GM12878 (cell line): ENCODE results near the gene TNFSF8. TPM values are rescaled to one million over a fixed set of nuclear protein-coding genes. Genes with fewer than 3 reads are reported as not detected.

Experiments used
- ATAC-seq: fragments of 200-7000 bp; cut with Tn5 transposase; 3 replicates; pipeline ENCODE4 v1.9.1; 2020; ENCODE audit warnings: mild to moderate bottlenecking, moderate library complexity
- BruUV-seq: library from RNA; stranded (reverse); fragments of 400-500 nt; replicated peaks from 2 replicates; lab custom pipeline; 2021; lab: Mats Ljungman, UMichigan
- CTCF ChIA-PET: fragments of 300-600 bp; sonication (Branson Sonifier 250); formaldehyde crosslinking; extraction: SDS; loops from one replicate; lab custom pipeline; 2021; ENCODE audit warnings: inconsistent platforms; lab: Yijun Ruan, JAX
- POLR2A ChIA-PET: fragments of 350-600 bp; formaldehyde crosslinking; extraction: SDS; loops from one replicate; lab custom pipeline; 2021; ENCODE audit warnings: inconsistent platforms; lab: Charles Lee
- RAD21 ChIA-PET: fragments of 300-600 bp; sonication (Branson Sonifier 250); formaldehyde crosslinking; loops from one replicate; lab custom pipeline; 2023; ENCODE audit warnings: antibody characterized with exemption; ENCODE audit not compliant: unreplicated experiment; lab: Charles Lee
- SMC1A ChIA-PET: fragments of 300-600 bp; sonication (Branson Sonifier 250); formaldehyde crosslinking; loops from one replicate; lab custom pipeline; 2023; ENCODE audit not compliant: unreplicated experiment, uncharacterized antibody; lab: Charles Lee
- DNase-seq: peaks from one replicate; pipeline ENCODE4 v3.0.0-alpha.2; 2011; ENCODE audit warnings: low read depth, low spot score
- FAIRE-seq: peaks from 3 replicates; lab custom pipeline; 2011; peaks lifted over from hg19 to GRCh38; lab: Jason Lieb, UNC
- H2AFZ ChIP-seq: 2 replicates; pipeline ENCODE4 v1.6.0; 2011; ENCODE audit warnings: low read depth, low read length, control low read depth; ENCODE audit not compliant: control insufficient read depth
- H3K27ac ChIP-seq: 2 replicates; pipeline ENCODE4 v1.5.1; 2011; ENCODE audit warnings: control low read depth; ENCODE audit not compliant: control insufficient read depth, insufficient read depth
- H3K27me3 ChIP-seq, 2 experiments: replicated peaks in 1 of 2; 2 replicates each; pipeline versions ENCODE4 v1.6.0 to v1.6.1; 2011; ENCODE audit warnings: low read length in 1 of 2; ENCODE audit not compliant: control insufficient read depth in 2 of 2, insufficient read depth in 2 of 2
- H3K36me3 ChIP-seq, 2 experiments: 2 replicates each; pipeline ENCODE4 v1.5.1; 2011; ENCODE audit warnings: low read length in 1 of 2; ENCODE audit not compliant: control insufficient read depth in 2 of 2, insufficient read depth in 2 of 2
- H3K4me1 ChIP-seq: 2 replicates; pipeline ENCODE4 v1.6.1; 2011; ENCODE audit warnings: mild to moderate bottlenecking, low read length, moderate library complexity, mixed read lengths; ENCODE audit not compliant: control insufficient read depth, insufficient read depth
- H3K4me2 ChIP-seq: 2 replicates; pipeline ENCODE4 v1.6.0; 2011; ENCODE audit warnings: control low read depth; ENCODE audit not compliant: control insufficient read depth, insufficient read depth
- H3K4me3 ChIP-seq: fragments of 200-600 bp; sonication (generic); 2 replicates; pipeline ENCODE4 v1.5.1; 2016
- H3K79me2 ChIP-seq: 2 replicates; pipeline ENCODE4 v1.6.0; 2011; ENCODE audit warnings: low read length; ENCODE audit not compliant: control insufficient read depth, insufficient read depth
- H3K9ac ChIP-seq: 2 replicates; pipeline ENCODE4 v1.8.0; 2011; ENCODE audit warnings: low read length, control low read depth, mixed read lengths; ENCODE audit not compliant: control insufficient read depth, insufficient read depth
- H3K9me3 ChIP-seq: replicated peaks from 3 replicates; pipeline ENCODE4 v1.5.1; 2011; ENCODE audit warnings: mild to moderate bottlenecking, low read length; ENCODE audit not compliant: control insufficient read depth, insufficient read depth
- H4K20me1 ChIP-seq: 2 replicates; pipeline ENCODE4 v1.6.0; 2011; ENCODE audit not compliant: control insufficient read depth, insufficient read depth
- BCLAF1 ChIP-seq: fragments of 450-650 bp; IDR thresholded peaks from 2 replicates; pipeline ENCODE4 v1.6.1; 2017; ENCODE audit warnings: antibody characterized with exemption, mild to moderate bottlenecking, moderate library complexity
- IRF5 ChIP-seq: fragments of 450-650 bp; IDR thresholded peaks from 2 replicates; pipeline ENCODE4 v1.6.1; 2017; ENCODE audit warnings: borderline replicate concordance
- NFXL1 ChIP-seq: fragments of 450-650 bp; IDR thresholded peaks from 2 replicates; pipeline ENCODE4 v1.6.1; 2017; ENCODE audit warnings: antibody characterized with exemption, mild to moderate bottlenecking, borderline replicate concordance
- RAD21 ChIP-seq: IDR thresholded peaks from 2 replicates; pipeline ENCODE4 v1.6.1; 2011; ENCODE audit warnings: mild to moderate bottlenecking, low read depth, low read length, moderate library complexity; ENCODE audit not compliant: insufficient read depth
- RFX5 ChIP-seq: IDR thresholded peaks from 2 replicates; pipeline ENCODE4 v1.6.1; 2011; ENCODE audit warnings: low read depth, low read length, improper control_type of control experiment
- SMAD5 ChIP-seq: IDR thresholded peaks from 2 replicates; pipeline ENCODE4 v1.6.1; 2016; ENCODE audit warnings: antibody characterized with exemption, low read depth
- TARDBP ChIP-seq: IDR thresholded peaks from 2 replicates; pipeline ENCODE4 v1.6.1; 2016; ENCODE audit warnings: borderline replicate concordance
- TCF12 ChIP-seq: IDR thresholded peaks from 2 replicates; pipeline ENCODE4 v1.6.1; 2011; ENCODE audit warnings: low read depth, mild to moderate bottlenecking, low read length
- ZBTB33 ChIP-seq: fragments of 450-650 bp; IDR thresholded peaks from 2 replicates; pipeline ENCODE4 v1.6.1; 2017; ENCODE audit warnings: mild to moderate bottlenecking
- ZNF217 ChIP-seq: fragments of 450-650 bp; IDR thresholded peaks from 2 replicates; pipeline ENCODE4 v1.6.1; 2017; ENCODE audit warnings: antibody characterized with exemption, mild to moderate bottlenecking
- ZZZ3 ChIP-seq: IDR thresholded peaks from 2 replicates; pipeline ENCODE4 v1.6.1; 2011; ENCODE audit warnings: low read depth; ENCODE audit not compliant: control insufficient read depth, insufficient read length
- WGBS: methylation state at CpG from one replicate; pipeline ENCODE4 v1.1.6; 2016; ENCODE audit warnings: low lambda C conversion rate; ENCODE audit not compliant: insufficient replicate concordance, insufficient coverage; ENCODE audit errors: missing lambda C conversion rate; 5-methylcytosine and 5-hydroxymethylcytosine counted together
- in situ Hi-C: fragments of 300-500 bp; cut with MboI; formaldehyde crosslinking; loops from 9 replicates; pipeline ENCODE4 v1.14.3; 2018; ENCODE audit warnings: mixed read lengths
- intact Hi-C: fragments of 100-400 bp; cut with micrococcal nuclease; formaldehyde crosslinking; loops from one replicate; pipeline ENCODE4 v1.14.2; 2022; ENCODE audit not compliant: unreplicated experiment
- polyA plus RNA-seq, 11 experiments: library from polyadenylated mRNA; depleted of rRNA in 4 of 11; unstranded in 6 of 11; stranded (reverse) in 5 of 11; fragments of >200 nt; fragmentation: Nextera tagmentation in 4 of 11; fragmentation: Illumina TruSeq in 1 of 11; extraction: Ambion mirVana in 4 of 11; extraction: Trizol in 1 of 11; gene quantifications; 1 replicate in 1 of 11; 2 replicates in 10 of 11; pipeline versions ENCODE4 v1.2.1 to v1.2.3, GENCODE V29; 2011 to 2016; ENCODE audit warnings: inconsistent platforms in 2 of 11, missing spikeins in 2 of 11, low read depth in 1 of 11
- total RNA-seq, 4 experiments: library from RNA; depleted of rRNA in 3 of 4; stranded (reverse); fragments of >200 nt in 3 of 4; fragmentation: Illumina TruSeq in 1 of 4; extraction: Trizol in 1 of 4; gene quantifications; 2 replicates each; pipeline versions ENCODE4 v1.2.1 to v1.2.3, GENCODE V29; 2013 to 2021
- TF ChIP-seq, protein P1 (sequence below): fragments of 450-650 bp; IDR thresholded peaks from 2 replicates; pipeline ENCODE4 v1.6.1; 2018; ENCODE audit warnings: mild to moderate bottlenecking, low read depth, moderate library complexity; ENCODE audit not compliant: partially characterized antibody
- TF ChIP-seq, protein P2 (sequence below): fragments of 450-650 bp; IDR thresholded peaks from 2 replicates; pipeline ENCODE4 v1.6.1; 2014; ENCODE audit warnings: mild to moderate bottlenecking

TNFSF8 gene
- total and polyA plus RNA-seq, 10 of the 15 experiments (the other 5 are each of a cell fraction or from before 2014, with no cell fraction given) = 0.10 to 0.29 (median 0.15) TPM; not detected in 7

DNA sequence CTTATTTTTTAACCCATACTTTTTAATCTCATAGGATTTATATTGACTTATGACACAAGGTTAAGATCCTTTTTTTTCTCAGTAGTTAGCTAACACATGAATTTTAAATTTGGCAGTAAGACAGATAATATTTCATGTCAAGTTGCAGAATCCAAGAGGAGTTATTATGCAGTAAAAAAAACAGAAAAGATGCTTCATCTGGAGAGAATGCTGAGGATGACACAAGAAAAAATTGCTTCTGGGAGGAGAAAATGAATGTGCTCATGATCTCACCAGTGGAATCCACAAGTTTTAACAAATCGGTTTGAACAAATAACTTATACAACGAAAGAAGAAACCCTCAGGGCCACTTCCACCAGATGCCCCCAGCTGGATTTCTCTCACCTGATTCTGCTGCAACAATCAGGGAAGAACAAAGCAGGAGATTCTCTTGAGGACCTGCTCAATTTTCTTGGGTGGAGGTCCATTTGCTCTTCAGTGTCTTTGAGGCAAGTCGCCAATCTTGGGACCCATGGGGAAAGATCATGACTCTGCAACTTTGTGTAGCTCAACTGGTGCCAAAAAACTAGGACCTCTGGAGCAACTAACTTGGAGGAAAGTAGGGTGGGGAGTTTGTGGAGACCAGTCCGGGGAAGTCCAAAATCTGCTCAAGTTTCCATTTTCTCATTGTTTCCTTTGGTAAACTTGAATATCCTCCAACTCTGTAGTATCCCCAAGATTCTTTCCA, 74.0 kb downstream of the TNFSF8 start:
- ChIA-PET CTCF (interaction anchor here (1.4 kb wide), 1 partner anchor 57 kb away, joined by 3 read pairs; no protein-coding TSS in a partner anchor), POLR2A (no interaction called here), RAD21 (no interaction called here), SMC1A (no interaction called here)
- ATAC-seq = no peak
- H3K9ac ChIP-seq = no peak overlapping the region
- no peaks in the 10 kb centered on the region for H3K4me1 ChIP-seq
- H3K4me2 ChIP-seq = no peak overlapping the region
- H4K20me1 ChIP-seq = no peaks in the 10 kb centered on the region
- no peak overlapping the region for H3K4me3 ChIP-seq
- H3K79me2 ChIP-seq = no peaks in the 10 kb centered on the region
- intact Hi-C loops = no loop called here
- H3K9me3 ChIP-seq = no peaks in the 10 kb centered on the region; the same call in 1 of the 3 replicates
- H3K27ac ChIP-seq = no peak overlapping the region
- no peak for FAIRE-seq
- WGBS = 15% methylated on average over 4 of the region's 4 CpGs
- no peaks in the 10 kb centered on the region for H3K36me3 ChIP-seq
- H3K27me3 ChIP-seq = peaks cover 0 to 3% of the 10 kb centered on the region in 2 experiments; a peak in 2 of 4 replicates
- BruUV-seq = no TSS peak
- H2AFZ ChIP-seq = no peak overlapping the region
- in situ Hi-C loops = no loop called here
- DNase-seq = no peak
- TF ChIP-seq NFXL1 = no peak
- TF ChIP-seq RAD21 = no peak
- no peak for TF ChIP-seq BCLAF1
- TF ChIP-seq IRF5 = no peak
- TF ChIP-seq ZZZ3 = no peak
- TF ChIP-seq, protein P1, sequence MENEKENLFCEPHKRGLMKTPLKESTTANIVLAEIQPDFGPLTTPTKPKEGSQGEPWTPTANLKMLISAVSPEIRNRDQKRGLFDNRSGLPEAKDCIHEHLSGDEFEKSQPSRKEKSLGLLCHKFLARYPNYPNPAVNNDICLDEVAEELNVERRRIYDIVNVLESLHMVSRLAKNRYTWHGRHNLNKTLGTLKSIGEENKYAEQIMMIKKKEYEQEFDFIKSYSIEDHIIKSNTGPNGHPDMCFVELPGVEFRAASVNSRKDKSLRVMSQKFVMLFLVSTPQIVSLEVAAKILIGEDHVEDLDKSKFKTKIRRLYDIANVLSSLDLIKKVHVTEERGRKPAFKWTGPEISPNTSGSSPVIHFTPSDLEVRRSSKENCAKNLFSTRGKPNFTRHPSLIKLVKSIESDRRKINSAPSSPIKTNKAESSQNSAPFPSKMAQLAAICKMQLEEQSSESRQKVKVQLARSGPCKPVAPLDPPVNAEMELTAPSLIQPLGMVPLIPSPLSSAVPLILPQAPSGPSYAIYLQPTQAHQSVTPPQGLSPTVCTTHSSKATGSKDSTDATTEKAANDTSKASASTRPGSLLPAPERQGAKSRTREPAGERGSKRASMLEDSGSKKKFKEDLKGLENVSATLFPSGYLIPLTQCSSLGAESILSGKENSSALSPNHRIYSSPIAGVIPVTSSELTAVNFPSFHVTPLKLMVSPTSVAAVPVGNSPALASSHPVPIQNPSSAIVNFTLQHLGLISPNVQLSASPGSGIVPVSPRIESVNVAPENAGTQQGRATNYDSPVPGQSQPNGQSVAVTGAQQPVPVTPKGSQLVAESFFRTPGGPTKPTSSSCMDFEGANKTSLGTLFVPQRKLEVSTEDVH = no peak
- TF ChIP-seq ZBTB33 = no peak
- TF ChIP-seq TCF12 = no peak
- TF ChIP-seq, protein P2, sequence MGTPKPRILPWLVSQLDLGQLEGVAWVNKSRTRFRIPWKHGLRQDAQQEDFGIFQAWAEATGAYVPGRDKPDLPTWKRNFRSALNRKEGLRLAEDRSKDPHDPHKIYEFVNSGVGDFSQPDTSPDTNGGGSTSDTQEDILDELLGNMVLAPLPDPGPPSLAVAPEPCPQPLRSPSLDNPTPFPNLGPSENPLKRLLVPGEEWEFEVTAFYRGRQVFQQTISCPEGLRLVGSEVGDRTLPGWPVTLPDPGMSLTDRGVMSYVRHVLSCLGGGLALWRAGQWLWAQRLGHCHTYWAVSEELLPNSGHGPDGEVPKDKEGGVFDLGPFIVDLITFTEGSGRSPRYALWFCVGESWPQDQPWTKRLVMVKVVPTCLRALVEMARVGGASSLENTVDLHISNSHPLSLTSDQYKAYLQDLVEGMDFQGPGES = no peak
- no peak for TF ChIP-seq SMAD5
- TF ChIP-seq TARDBP = no peak
- TF ChIP-seq ZNF217 = no peak
- no peak for TF ChIP-seq RFX5
